GM12891 (cell line): ENCODE measurements around the gene ETFB.

Source experiments
- PAX5 ChIP-seq: IDR thresholded peaks from 2 replicates; pipeline ENCODE4 v1.6.1; 2011; ENCODE audit warnings: low read length, moderate library complexity, mild to moderate bottlenecking; ENCODE audit not compliant: insufficient read depth, severe bottlenecking
- POLR2A ChIP-seq: IDR thresholded peaks from 2 replicates; pipeline ENCODE4 v1.6.1; 2011; ENCODE audit warnings: low read depth, low read length, control low read depth
- POLR2AphosphoS5 ChIP-seq: IDR thresholded peaks from 2 replicates; pipeline ENCODE4 v1.6.1; 2011; ENCODE audit warnings: low read depth, low read length, control low read depth
- SPI1 ChIP-seq: IDR thresholded peaks from 2 replicates; pipeline ENCODE4 v1.6.1; 2011; ENCODE audit warnings: low read depth, low read length, control low read depth
- TAF1 ChIP-seq: IDR thresholded peaks from 2 replicates; pipeline ENCODE4 v1.6.1; 2011; ENCODE audit warnings: low read depth, low read length, control low read depth

DNA sequence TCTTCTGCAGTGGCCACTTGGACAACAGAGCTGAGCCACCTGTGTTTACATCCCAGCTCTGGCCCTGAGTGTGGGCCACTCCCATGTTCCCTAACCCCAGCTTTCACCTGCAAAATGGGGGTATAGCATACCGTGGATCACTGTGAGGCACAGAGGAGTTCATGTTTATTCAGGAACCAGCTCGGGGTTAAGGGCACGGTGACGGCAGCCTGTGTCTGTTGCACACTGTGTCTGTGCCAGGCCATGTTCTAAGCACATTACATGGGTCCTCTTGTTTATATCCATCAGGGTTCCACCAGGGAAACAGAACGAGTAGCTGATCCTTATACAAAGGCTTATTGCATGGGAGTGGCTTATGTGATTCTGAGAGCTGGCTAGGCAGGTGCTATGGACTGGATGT, 68.8 kb downstream of the ETFB start:
- TF ChIP-seq POLR2A (no peak), TAF1 (no peak), PAX5 (no peak), POLR2AphosphoS5 (no peak), SPI1 (no peak)
